HG02884 (cell line): ENCODE measurements around the gene CHI3L1.

Source experiments
- ATAC-seq: cut with Tn5 transposase; IDR thresholded peaks from one replicate; pipeline ENCODE4 v1.9.1; 2021; ENCODE audit warnings: mild to moderate bottlenecking, moderate library complexity; ENCODE audit not compliant: unreplicated experiment

Gene CHI3L1

DNA sequence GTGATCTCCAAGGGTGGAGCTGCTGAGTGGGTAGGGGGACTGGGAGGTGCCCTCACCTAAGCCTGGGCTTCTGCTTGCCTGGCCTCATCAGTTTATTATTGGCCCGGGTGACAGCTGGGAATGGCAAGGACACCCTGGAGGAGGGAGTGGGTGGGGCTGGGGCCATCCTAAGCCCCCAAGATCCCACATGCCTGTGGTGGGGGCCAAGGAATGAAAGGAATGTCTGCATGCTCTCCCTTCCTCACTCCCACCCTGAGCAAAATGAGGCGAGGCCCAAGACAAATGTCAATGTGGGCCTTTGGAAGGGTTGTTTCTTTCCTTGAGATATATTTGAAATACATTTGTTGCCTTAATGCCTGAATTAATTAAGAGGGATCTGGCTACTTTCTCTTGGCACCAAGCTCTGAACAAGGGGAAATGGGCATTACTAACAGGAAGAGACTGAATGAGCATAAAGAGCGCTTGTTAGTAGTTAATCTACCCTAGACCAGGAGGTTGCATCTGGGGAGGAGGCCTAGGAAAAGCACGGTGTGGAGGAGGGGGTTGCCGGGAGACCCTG lies 19.7 kb upstream of the CHI3L1 start:
- no peak for ATAC-seq

DNA sequence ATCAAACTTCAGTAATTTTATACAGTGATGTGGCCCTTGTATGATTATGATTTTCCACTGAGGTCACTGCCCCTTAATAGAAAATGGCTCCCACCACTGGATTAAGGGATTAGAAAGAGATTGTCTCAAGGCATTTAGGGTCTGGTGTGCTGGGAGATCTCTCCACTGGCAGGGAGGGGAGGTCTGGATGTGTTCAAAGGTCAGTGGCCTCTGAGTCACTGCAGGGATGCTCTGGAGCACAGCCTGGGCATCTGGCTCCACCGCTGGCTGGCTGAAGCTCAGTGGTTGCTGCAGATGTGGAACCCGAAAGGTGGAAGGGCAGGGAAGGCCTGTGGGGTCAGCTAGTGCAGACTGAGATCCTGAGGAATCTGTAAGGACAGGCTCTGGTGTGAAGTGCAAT lies 18.3 kb upstream of the CHI3L1 start:
- no peak for ATAC-seq

GRCh38 chr1:203202431-203203245 lies 16.1 kb upstream of the CHI3L1 start:
- ATAC-seq = no peak

DNA sequence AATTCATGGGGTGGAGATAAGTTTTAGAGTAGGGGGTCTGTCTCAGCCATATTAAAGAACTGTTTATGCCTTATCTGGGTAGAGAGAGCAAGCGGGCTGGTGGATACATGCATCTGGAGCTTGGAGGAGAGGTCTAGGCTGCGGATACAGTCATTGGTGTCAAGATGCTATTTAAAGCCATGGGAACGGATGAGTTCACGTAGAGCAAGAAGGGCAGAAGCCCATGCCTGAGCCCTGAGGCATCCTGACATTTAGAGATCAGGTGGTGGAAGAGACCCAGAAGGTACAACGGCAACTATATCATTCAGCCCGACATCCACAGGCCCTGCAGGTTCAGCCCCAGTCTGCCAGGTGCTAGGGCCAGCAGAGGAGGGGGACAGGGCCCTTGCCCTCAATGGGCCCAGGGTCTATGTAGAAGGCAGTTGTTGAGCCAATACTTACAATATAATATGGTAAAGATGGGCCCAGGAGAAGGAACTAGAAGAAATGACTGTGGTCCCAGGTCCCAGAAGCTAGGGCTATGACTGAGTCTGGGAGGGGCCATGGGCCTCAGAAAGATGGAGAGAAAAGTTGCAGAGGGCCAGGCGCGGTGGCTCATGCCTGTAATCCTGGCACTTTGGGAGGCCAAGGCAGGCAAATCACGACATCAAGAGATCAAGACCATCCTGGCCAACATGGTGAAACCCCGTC lies 15.2 kb upstream of the CHI3L1 start:
- ATAC-seq = no peak

DNA sequence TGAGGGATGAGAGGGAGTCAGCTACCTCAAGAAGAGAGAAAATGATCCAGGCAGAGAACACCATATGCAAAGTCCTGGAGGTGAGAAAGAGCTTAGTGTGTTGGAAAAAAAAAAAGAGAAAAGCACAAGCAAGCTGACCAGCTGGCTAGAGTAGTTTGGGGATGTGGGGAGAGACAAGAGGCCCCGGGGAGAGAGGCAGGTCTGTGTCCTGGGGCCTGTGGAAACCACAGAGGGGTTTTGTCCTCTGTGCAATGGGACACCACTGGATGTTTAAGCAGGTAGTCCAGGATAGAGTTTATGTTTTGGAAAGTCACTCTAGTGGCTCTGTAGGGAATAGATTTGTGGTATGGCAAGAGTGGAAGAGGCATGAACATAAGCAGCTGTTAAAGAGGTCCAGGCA lies 14.4 kb upstream of the CHI3L1 start:
- ATAC-seq = no peak

- ATAC-seq = no peak
Measured at GRCh38 chr1:203199816-203200571, 13.5 kb upstream of the CHI3L1 start.

GRCh38 chr1:203199481-203199815 lies 12.9 kb upstream of the CHI3L1 start:
- no peak for ATAC-seq

DNA sequence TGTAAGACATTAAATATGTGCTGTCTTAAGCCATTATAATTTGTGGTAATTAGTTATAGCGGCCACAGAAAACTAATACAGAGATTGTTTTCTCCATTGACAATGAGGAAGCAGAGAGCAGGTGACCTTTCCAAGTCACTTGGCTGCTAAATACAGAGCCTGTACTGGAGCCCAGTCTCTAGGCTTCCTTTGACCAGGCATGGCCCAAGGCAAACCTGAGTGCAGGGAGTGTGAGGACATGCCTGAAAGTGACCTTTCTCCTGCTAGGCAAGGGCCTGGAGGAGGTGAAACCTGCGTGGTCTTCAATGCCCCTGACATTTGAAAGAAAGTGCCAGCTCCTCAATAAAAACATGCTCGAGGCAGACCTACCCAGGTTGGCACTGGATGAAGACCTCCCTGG lies 12.5 kb upstream of the CHI3L1 start:
- ATAC-seq = no peak

DNA sequence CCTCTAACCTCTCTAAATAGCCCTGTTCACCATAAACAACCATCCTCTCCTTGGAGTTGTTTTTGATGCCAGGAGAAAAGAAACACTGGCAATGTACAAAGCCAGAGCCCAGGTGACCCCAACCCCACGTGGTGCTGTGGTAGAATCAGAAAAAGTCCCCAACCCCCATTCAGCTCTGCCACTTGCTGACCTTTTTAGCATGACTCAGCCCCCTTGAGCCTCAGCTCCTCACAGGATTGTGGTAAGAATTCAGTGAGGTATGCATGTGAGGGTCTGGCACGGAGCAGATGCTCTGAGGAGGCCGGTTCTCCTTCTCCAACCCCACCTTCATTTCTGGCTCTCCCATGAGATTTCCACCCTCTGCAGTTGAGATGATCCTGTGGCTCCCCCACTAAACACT lies 11.1 kb upstream of the CHI3L1 start:
- no peak for ATAC-seq

- ATAC-seq = no peak
Measured at GRCh38 chr1:203196371-203196770, 9.9 kb upstream of the CHI3L1 start.

DNA sequence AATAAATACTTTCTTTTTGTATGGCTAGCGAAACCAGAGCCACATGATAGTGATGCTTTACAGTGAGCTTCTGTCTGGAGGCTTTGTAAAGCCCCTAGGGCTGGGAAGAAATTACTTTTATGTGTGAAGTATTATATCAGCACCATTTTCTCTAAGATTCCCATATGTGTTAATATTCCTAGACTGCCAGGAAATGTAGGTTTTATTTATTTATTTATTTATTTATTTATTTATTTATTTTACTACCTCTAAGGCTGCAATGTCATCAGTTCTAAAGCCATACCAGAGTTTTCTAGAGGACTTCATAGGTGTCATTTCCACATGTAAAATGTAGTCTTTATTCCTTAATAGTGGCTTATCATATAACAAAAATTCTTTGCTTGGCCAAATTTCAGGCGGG lies 4.4 kb upstream of the CHI3L1 start:
- ATAC-seq = no peak

DNA sequence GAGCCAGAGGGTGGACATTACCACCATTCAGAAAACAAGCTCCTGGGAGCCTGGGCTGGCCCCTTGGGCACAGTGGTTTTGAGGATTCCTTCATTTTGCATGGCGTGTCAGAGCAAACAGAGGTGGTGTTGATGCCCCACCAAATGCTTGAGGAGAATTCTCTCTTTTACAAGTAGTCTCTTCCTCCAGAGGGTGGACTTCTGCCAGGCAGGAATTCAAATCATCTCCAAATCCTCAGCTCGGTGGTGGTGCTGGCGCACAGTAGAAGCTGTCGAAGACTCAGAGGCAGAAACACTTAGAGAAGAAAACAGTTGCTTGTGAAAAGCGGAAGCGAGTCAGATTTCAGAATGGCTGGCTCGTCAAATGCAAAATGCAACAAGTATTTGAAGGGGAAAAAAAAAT lies 3.4 kb upstream of the CHI3L1 start:
- ATAC-seq = no peak

DNA sequence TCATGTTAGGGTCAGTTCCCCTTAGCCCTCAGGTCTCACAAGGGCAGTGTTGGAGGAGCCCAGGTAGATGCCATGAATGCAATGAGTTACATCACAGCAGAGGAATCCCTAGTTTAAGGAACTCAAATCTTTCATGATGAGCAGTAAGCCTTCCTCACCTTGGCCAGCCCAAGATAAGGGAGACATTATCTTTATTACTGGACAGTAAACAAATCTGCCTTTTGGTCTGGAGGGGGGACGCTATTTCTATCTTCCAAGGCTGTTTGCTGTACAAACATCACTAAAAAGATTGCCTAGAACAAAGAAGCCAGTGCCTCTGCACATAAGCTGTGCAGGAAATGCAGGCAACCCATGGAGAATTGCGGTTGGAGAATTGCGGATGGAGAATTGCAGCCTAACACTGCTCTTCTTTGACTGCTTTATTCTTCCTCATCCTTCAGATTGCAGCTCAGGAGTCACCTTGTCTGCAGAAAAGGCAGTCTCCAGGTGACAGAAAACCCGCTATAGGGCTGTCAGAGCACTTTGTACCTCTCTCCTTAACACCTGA lies 2.3 kb upstream of the CHI3L1 start:
- ATAC-seq = no peak

- ATAC-seq = no peak
Measured at GRCh38 chr1:203187689-203188264, 1.3 kb upstream of the CHI3L1 start.

GRCh38 chr1:203187304-203187685 lies 791 bp upstream of the CHI3L1 start:
- ATAC-seq = no peak

- ATAC-seq = no peak
Measured at GRCh38 chr1:203186091-203186445, 436 bp downstream of the CHI3L1 start.

DNA sequence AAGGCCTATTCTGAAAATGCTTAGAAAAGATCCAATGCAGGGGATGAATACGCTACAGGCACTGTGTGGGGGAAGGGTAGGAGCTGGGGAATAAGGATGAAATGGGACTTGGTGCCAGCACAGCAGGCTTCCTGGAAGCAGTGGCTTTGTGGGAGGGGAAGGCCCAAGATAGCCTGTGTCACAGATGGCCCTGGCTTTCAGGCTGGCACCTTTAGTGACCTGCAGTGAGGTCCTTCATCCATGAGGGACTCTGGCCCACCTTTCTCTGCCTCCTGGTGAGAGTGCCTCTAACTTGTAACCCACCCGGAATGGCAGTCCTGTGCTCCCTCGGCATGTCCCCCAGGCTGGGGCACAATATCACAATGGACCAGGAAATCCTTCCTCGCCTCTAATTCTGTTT lies 919 bp downstream of the CHI3L1 start:
- no peak for ATAC-seq

- no peak for ATAC-seq
Measured at GRCh38 chr1:203185061-203185461, 1.4 kb downstream of the CHI3L1 start.

GRCh38 chr1:203184467-203184866 lies 2.0 kb downstream of the CHI3L1 start:
- no peak for ATAC-seq

DNA sequence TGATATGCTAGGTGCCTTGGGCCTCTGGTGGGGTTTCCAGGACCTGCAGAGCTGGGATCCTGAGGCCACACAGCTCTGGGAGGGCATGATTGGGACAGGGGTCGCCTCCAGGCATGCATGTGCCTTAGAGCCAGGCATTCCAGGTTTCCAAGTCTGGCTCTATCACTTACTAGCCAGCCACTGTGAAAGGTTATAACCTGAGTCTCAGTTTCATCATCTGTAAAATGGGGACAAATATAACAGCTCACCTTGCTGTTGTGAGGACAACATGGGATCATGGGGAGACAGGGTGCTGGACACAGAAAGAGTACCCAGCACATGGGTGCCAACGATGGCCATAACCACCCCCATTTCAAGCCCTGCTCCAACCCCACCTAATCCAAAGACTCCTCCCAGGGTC lies 2.7 kb downstream of the CHI3L1 start:
- no peak for ATAC-seq

DNA sequence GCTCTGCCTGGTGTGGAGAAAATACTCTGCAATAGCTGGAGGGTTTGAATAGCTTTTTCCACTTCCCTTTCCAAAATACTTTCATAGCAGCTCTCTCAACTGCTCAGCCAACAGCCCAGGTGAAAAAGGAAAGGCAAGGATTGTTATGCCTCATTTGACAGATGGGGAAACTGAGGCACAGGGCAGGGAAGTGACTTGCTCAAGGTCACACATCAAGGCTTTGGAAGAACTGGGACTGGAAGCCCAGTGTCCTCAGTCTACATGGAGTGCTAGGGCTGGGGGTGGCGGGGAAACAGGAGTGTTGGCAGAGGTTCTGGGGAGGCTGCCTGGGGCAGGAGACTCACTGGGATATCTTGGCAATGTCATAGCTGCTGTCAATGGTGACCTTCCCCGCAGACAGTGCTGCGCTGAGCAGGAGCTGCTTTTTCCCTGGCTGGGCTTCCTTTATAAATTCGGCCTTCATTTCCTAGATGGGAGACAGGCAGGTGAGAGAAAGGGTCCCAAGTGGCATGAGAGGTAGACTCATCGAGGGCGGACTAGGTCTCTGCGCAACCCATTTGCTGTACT lies 4.0 kb downstream of the CHI3L1 start:
- ATAC-seq = no peak
